Activated T-cell treated with anti-CD3 and anti-CD28 coated beads for 24 hours (primary cell): ENCODE results near the gene EPM2A.
"Not testable (repeated sequence)": the region's sequence is repeated elsewhere in the genome, so short reads cannot be mapped to it uniquely, and the experiment has no call there.

Source experiments
- DNase-seq: peaks from one replicate; pipeline ENCODE4 v3.0.0-alpha.2; 2020; ENCODE audit warnings: low read depth

EPM2A gene

DNA sequence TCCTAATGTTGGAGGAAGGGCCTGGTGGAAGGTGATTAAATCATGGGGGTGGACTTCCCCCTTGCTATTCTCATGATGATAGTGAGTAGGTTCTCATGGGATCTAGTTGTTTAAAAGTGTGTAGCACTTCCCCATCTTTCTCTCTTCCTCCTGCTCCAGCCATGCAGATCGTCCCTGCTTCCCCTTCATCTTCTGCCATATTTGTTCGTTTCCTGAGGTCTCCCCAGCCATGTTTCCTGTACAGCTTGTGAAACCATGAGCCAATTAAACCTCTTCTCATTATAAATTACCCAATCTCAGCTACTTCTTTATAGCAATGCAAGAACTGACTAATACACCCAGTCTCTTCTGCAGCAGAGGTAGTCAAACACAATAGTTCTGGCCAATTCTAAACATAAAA lies 5.4 kb downstream of the EPM2A start:
- no peak for DNase-seq

DNA sequence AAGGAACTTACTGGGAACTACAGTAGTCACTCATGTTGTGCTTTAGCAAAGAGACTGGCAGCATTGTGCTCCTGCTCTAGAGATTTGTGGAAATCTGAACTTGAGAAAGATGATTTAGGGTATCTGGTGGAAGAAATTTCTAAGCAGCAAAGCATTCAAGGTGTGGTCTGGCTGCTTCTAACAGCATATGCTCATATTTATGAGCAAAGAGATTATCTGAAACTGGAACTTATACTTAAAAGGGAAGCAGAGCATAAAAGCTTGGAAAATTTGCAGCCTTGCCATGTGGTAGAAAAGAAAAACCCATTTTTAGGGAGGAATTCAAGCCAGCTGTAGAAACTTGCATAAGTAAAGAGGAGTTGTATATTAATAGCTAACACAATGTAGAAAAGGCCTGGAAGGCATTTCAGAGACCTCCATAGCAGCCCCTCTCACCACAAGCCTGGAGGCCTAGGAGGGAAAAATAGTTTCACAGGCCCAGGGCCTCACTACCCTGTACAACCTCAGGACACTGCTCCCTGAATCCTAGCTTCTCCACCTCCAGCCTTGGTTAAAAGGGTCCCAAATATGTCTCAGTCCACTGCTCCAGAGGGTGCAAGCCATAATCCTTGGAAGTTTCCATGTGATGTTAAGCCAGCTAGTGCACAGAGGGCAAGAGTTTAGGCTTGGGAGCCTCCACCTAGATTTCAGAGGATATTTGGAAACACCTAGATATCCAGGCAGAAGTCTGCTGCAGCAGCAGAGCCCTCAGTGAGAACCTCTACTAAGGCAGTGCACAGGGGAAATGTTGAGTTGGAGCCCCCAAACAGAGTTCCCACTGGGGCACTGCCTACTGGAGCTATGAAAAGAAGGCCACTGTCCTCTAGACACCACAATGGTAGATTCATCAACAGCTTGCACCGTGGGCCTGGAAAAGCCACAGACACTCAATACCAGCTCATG lies 6.6 kb downstream of the EPM2A start:
- no peak for DNase-seq

DNA sequence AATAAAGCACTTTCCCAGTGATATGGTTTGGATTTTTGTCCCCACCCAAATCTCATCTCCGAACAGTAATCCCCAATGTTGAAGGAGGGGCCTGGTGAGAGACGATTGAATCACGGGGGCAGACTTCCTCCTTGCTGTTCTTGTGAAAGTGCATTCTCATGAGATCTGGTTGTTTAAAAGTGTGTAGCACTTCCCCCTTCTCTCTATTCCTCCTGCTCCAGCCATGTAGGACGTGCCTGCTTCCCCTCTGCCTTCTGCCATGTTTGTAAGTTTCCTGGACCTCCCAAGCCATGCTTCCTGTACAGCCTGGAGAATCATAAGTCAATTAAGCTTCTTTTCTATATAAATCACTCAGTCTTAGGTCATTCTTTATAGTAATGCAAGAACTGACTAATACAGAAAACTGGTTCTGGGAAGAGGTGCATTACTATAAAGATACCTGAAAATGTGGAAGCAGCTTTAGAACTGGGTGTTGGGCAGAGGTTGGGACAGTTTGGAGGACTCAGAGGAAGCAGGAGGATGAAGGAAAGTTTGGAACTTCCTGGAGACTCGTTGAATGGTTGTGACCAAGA lies 7.4 kb downstream of the EPM2A start:
- DNase-seq: no peak

DNA sequence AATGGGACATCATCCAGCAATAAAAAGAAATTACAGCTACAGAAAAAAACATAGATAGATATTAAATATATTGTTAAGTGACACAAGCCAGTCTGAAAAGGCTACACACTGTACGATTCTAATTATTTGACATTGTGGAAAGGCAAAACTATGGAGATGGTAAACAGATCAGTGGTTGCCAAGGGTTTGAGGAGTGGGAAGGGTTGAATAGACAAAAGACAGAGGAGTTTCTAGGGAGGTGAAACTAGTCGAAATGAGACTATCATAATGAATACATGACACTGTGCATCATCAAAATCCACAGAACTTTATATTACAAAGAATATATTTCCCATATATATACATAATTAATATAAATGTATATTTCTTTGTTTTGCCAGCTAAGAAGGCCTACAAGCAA lies 9.8 kb downstream of the EPM2A start:
- DNase-seq: no peak

DNA sequence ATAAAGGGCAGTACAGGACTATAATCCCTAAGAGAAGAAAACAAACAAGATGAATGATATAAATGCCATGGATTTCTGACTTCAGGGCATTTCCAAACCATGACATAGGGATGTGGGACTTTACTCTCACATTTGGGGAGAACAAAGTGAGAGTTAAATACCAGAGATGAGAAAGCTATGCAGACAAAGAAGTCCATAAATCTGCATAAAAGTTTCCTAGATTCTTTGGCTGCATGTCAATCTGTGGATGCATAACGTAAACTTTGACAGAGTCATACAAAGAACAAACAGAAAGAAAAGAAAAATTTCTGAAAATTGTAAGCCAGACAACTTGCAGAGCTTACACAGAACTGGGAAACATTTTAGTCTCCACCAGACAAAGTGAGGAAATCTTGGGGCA lies 11.7 kb downstream of the EPM2A start:
- no peak for DNase-seq

DNA sequence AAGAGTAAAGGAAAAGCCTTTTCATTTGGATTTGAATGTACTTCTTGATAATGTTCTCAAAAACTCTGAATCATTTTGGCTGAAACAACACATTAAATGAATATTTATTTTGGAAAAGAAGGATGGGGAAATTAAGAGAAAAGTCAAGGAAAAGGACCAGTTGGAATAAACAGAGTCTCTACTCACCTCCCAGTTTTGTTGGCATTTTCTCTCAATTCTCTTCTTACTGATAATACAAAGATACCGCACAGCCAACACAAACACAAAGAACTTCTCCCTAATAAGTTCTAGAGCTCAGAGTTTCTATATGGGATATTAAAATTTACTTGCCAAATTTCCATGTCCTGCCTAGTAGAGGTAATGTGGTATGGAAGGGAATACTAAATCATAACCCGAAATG lies 13.1 kb downstream of the EPM2A start:
- DNase-seq: no peak

DNA sequence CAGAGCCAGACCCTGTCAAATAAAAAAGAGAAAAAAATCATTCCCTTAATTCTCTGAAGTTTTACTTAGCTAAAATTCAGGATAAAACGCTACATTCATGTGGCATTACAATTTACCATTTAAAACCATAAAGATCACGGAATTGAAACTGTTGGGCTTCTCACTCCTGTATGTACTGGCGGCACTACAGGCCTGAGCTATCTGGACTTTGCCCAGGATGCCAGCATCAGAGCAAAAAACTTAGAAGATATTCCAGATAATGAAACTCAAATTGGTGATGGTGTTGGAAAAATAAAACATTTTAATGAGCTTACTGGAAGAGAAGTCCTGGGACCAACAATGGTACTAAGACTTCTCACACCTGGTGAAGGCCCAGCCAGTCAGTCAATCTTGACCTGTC lies 14.2 kb downstream of the EPM2A start:
- no peak for DNase-seq

DNA sequence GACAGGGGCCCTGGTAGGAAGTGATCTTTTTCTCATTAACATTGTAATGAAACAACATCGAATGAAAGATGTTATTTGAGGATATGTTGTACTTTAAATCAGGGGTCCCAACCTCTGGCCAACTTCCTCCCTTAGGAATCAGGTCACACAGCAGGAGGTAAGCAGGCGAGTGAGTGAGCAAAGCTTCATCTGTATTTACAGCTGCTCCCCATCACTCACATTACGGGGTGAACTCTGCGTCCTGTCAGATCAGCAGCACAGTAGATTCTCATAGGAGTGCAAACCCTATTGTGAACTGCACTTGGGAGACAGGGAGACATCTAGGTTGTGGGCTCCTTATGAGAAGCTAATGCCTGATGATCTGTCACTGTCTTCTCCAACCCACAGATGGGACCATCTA lies 19.9 kb downstream of the EPM2A start:
- no peak for DNase-seq

DNA sequence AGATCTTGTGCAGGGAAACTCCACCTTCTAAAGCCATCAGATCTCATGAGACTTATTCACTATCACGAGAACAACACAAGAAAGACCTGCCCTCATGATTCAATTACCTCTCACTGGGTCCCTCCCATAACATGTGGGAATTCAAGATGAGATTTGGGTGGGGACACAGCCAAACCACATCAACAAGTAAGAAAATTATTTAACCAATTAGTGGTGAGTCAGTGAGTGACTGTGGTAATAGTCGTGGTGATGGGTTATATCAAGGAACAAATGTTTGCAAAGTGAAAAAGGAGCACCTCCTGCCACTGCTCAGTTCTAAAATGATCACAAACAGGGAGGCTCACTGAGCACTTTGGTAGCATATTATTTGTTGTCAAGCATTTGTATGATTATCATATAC lies 20.6 kb downstream of the EPM2A start:
- DNase-seq: no peak

DNA sequence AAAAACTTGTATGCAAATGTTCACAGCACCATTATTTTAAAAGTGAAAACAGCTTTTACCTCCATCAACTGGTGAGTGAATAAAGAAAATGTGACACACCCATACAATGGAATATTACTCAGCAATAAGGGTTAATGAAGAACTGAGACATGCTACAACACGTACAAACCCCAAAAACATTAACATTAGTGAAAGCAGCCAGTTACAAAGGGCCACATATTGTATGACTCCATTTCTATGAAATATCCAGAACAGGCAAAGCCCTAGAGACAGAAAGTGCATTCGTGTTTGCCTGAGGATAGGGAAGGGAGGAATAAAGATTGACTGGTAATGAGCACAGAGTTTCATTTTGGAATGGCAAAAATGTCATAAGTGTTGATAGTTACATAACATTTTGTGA lies 21.5 kb downstream of the EPM2A start:
- DNase-seq: no peak

DNA sequence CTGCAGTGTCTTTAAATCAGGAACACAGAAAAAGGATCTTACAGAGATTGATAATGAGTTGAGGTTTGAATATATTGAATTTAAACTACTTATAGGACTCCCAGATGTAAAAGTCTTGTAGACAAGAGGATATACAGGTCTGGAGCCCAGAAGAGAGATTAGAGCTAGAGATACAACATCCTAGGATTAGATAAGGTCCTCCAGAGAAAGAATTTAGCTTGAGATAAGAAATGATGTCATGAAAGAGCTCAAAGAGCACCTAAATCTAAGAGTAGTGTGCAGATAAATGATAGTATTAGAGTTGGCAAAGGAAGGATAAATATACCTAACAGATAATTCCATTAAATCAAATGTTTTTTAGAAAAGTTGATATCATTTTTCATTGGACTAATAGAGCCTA lies 23.9 kb downstream of the EPM2A start:
- DNase-seq: no peak

DNA sequence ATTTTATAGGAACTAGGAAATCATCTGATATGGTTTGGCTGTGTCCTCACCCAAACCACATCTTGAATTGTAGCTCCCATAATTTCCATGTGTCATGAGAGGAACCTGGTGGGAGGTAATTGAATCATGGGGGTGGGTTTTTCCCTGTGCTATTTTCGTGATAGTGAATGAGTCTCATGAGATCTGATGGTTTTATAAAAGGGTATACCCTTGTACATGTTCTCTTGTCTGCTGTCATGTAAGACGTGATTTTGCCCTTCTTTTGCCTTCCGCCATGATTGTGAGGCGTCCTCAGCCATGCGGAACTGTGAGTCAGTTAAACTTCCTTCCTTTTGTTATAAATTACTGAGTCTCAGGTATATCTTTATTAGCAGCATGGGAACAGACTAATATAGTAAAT lies 27.9 kb downstream of the EPM2A start:
- peak; percentile 1 for DNase-seq

DNA sequence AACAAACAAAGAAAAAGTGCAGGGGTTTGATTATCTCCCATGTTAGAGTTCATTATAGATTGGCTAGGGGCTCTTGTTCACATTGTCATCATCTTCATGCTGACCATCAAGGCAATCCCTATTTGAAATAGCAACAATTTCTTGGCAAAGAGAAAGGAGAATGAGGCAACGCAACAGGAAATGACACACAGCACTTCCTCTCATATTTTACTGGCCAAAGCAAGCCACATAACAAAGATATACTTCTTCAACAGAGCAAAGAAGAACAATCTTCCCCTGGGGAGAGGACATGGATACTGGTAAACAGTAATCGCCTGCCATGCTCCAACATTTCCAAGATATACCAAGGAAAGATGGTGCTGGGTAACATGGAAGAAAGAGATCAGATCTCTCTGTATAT lies 29.8 kb downstream of the EPM2A start:
- DNase-seq: no peak

DNA sequence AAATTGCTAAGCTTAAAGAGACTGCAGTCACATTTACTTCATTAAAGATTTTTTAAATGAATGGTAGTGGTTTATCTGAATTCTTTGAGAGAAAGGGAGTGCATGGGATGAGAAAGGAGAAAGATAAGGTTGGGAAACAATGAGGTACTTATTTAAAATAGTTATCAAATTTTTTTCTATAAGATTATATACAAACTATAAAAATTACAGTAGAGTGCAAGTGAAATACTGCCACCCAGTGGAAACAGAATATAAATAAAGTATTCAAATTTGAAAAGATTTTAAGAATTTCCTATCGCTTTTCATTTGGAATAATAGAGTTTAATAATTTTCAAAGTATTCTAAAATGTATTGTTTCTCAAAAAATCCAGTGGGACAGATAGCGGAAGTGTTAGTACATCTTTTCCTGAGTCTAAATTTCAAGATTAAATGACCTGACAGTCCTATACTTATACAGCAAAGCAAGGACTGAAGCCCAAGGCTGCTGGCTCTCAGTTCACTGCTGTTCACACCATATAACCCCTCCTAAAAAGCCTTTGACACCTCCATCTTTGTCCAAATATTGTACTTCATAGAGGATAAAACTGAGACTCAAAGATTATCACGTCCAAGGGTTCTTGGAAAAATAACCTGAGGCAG lies 31.1 kb downstream of the EPM2A start:
- no peak for DNase-seq

DNA sequence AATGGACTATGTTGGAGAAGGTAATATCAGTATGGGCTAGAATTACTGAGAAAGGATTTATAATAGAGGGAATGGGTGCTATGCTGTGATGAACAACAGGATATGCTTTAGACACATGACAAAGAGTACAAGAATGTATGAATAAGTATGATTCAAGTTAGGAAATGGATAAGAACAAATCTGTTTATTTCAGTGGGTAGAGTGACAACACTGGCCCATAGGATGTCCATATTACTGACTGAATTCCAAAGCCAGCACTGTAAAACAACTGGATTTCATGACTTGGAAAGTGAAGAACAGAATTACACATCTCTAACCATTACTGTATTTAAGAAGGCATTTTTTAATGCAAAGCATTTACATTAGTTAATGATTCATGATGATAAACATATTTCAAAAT lies 35.9 kb downstream of the EPM2A start:
- no peak for DNase-seq

DNA sequence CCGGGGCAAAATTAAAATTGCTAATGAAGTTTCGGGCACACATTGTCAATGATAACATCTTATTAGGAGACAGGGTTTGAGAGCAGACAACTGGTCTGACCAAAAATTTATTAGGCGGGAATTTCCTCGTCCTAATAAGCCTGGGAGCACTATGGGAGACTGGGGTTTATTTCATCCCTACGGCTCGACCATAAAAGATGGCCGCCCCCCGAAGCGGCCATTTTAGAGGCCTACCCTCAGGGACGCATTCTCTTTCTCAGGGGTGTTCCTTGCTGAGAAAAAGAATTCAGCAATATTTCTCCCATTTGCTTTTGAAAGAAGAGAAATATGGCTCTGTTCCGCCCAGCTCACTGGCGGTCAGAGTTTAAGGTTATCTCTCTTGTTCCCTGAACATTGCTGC lies 37.9 kb downstream of the EPM2A start:
- DNase-seq: not testable (repeated sequence)

DNA sequence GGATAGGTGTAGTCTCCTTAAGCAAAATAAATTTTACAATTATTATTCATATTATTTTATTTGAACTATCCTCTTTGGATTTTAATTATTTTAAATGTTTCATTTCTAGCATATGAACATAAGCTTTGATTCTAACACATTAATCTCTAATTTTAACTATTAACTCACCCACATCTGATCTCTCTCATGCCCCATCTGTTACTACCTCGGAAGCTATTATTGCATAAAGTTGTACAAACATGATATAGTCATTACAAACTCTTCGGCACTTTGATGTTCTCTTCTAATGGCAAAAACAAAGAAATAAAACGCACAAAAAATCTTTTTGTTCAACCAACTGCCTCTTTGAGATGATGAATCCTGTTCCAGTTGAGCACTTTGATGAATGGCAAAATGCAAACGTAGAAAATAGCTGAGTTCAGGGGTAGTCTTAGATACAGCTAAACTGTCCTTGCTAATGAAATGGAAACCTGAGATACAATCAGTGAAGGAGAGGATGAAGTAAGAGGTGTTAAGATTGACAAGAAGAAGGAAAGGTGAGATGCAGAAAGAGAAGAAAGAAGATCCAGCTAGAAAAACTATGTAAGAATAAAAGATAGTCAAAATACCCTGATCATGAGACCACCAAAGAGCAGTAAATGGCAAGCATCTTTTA lies 41.1 kb downstream of the EPM2A start:
- no peak for DNase-seq

DNA sequence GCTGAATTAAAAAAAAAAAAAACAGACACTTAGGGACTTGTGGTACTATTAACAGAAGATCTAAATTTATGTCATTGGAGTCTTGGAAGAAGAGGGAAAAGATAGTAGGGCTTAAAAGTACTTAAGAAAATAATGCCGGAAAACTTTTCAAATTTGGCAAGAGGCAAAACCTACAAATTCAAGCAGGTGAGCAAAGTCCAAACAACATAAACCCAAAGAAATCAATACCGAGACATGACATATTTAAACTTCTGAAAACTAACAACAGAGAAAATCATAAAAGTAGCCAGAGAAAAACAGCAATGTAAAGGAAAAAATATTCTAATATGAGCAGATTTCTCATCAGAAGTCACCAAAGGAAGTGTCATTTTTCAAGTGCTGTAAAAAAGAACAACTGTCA lies 44.4 kb downstream of the EPM2A start:
- DNase-seq: no peak

DNA sequence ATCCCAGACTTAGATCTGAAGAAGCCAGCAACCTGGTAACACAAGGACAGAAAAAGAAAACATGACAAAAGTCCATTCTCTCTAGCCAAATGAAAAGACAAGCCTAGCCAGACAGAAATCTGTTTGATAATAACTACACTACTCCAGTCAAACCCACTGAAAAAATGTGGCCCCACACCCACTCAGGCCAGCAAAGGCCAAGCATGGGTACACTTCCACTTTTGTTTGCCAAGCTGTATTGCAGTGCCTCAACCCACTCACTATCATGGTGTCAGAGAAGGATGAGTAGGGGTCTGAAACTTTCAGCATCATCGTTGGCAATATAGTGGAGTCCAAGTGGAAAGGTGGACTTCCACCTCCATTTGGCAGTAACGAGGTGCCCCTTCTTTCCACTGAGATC lies 45.8 kb downstream of the EPM2A start:
- DNase-seq: no peak

DNA sequence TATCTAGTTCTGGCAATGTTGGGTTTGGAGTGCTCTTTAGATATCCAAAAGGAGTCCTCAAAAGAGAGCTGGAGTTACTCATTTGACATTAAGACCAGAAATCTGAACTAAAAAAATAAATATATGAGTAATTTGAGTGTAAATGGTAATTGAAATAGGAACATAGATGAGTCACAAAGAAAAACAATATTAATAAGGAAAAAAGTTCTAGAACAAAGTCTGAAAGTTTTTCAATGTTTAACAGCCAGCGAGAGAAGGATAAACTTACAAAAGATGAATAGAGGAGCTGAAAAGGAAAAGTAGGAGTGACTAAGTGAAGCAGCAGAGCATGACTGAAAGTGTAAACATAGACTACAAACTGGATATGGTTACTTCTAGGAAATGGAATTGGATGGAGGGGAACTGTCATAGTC lies 46.8 kb downstream of the EPM2A start:
- DNase-seq: no peak

DNA sequence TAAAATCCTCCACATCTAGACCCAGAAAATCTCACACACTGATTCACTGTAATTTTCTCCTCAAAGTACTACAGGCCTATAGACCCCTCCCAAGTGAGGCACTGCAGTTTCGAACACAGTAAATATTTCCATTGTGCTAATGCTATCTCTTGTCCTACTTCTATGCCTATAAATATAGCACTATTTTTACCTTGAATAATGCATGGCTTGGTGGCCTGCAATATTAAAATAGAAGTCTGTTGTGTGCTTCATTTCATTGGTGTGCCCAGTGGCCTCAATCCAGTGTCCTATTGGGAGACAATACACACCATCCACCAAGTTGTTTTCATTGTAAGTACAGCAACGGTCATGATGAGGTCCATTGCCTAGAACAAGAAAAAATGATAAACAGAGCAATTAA lies 49.4 kb downstream of the EPM2A start:
- no peak for DNase-seq

DNA sequence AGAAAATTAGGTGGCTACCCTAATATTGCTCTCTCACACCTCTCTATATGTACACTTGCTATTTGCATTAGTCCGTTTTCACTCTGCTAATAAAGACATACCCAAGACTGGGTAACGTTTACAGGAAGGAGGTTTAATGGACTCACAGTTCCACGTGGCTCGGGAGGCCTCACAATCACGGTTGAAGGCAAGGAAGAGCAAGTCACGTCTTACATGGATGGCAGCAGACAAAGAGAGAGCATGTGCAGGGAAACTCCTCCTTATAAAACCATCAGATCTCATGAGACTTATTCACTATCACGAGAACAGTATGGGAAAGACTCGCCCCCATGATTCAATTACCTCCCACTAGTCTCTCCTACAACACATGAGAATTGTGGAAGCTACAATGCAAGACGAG lies 53.4 kb downstream of the EPM2A start:
- no peak for DNase-seq

DNA sequence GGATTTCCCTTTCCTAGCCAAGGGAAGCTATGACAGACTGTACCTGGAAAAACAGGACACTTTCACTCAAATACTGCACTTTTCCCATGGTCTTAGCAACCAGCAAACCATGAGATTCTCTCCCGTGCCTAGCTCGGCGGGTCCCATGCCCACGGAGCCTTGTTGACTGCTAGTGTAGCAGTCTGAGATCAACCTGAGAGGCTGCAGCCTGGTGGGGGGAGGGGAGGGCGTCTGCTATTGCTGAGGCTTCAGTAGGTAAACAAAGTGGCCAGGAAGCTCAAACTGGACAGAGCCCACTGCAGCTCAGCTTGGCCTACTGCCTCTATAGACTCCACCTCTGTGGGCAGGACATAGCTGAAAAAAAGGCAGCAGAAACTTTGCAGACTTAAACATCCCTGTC lies 61.8 kb downstream of the EPM2A start:
- no peak for DNase-seq
